Lower leg skin (tissue), 4 donors: ENCODE data around the gene PNCK. TPM values are rescaled to one million over a fixed set of nuclear protein-coding genes. Genes with fewer than 3 reads are reported as not detected.

Source experiments
- DNase-seq, 2 donors: peaks; one replicate each; pipeline ENCODE4 v3.0.0-alpha.2; 2019; ENCODE audit warnings: low spot score in 2 of 2
- H3K4me3 ChIP-seq: fragments of 200-600 bp; sonication (generic); 2 replicates; pipeline ENCODE4 v1.5.1; 2017; ENCODE audit warnings: mild to moderate bottlenecking, low read depth; ENCODE audit not compliant: poor library complexity, severe bottlenecking
- POLR2A ChIP-seq, 2 donors: fragments of 450-650 bp; IDR thresholded peaks; one replicate each; pipeline ENCODE4 v1.6.1; 2016 to 2017; ENCODE audit warnings: antibody characterized with exemption in 2 of 2, mild to moderate bottlenecking in 1 of 2, moderate library complexity in 1 of 2
- WGBS, 2 donors: methylation state at CpG; one replicate each; pipeline ENCODE4 v1.1.5; 2018; 5-methylcytosine and 5-hydroxymethylcytosine counted together
- intact Hi-C: fragments of 100-400 bp; cut with DNase I; formaldehyde crosslinking; loops from one replicate; pipeline ENCODE4 v1.15.0; 2023; ENCODE audit warnings: low total_unique reads
- total RNA-seq, 4 donors: library from RNA; depleted of rRNA; stranded (reverse); fragments of >200 nt; gene quantifications; one replicate each; pipeline ENCODE4 v1.1.0, GENCODE V29; 2016
- TF ChIP-seq, protein P1 (sequence below), 3 donors: fragments of 450-650 bp; IDR thresholded peaks; one replicate each; pipeline ENCODE4 v1.5.1; 2016; ENCODE audit warnings: antibody characterized with exemption in 3 of 3, mild to moderate bottlenecking in 3 of 3, moderate library complexity in 2 of 3

Gene PNCK
- total RNA-seq, 4 donors from 2014 or later: 0.76 to 6.7 (median 2.1) TPM

- intact Hi-C loops: loop anchor here (10.0 kb wide), 1 partner anchor 230 kb away; no protein-coding TSS in a partner anchor
- 73 to 80% methylated on average over 7 to 14 of the region's 15 CpGs for WGBS, 2 donors
- no peak overlapping the region for H3K4me3 ChIP-seq
- no peak for DNase-seq
- no peak for TF ChIP-seq POLR2A (IDR thresholded peaks at IDR 0.05)
- TF ChIP-seq, protein P1, sequence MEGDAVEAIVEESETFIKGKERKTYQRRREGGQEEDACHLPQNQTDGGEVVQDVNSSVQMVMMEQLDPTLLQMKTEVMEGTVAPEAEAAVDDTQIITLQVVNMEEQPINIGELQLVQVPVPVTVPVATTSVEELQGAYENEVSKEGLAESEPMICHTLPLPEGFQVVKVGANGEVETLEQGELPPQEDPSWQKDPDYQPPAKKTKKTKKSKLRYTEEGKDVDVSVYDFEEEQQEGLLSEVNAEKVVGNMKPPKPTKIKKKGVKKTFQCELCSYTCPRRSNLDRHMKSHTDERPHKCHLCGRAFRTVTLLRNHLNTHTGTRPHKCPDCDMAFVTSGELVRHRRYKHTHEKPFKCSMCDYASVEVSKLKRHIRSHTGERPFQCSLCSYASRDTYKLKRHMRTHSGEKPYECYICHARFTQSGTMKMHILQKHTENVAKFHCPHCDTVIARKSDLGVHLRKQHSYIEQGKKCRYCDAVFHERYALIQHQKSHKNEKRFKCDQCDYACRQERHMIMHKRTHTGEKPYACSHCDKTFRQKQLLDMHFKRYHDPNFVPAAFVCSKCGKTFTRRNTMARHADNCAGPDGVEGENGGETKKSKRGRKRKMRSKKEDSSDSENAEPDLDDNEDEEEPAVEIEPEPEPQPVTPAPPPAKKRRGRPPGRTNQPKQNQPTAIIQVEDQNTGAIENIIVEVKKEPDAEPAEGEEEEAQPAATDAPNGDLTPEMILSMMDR (IDR thresholded peaks at IDR 0.05): no peak
Observed at GRCh38 chrX:153624196-153625091, 49.2 kb downstream of the PNCK start.

DNA sequence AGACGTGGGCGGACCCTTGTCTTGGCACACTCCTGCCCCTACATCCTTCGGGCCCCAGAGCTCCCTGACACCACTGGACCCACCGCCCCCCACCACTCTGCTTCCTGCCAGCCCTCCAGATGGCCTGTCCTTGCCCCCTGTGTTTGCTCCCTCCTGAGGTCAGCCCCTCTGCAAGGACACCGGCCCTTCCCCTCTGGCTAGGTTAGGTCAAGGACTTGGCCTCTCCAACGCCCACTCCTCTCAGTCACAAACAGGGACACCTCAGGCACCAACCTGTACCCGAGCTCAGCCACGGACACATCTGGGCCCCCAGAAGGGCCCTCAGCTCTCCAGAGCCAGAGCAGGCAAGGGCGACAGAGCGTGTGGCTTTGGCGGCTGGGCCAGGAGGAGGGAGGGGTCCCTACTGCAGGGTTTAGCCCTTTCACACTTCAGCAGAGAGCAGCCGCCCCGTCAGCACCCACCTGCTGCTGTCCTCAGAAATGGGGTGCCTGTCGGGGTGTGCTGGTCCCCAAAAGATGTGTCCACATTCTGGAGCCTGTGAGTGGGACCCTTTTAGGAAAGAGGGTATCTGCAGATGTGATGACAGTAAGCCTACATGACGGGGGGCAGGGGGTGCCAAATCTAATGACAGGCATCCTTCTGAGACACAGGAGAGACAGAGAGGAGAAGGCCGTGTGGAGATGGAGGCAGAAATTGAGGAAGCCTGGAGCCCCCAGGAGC, 50.1 kb downstream of the PNCK start:
- H3K4me3 ChIP-seq: no peak overlapping the region
- 75 to 76% methylated on average over 13 to 16 of the region's 16 CpGs for WGBS, 2 donors
- no peak for TF ChIP-seq POLR2A (IDR thresholded peaks at IDR 0.05)
- TF ChIP-seq, protein P1 (IDR thresholded peaks at IDR 0.05): no peak
- intact Hi-C loops: loop anchor here (10.0 kb wide), 1 partner anchor 229 kb away; no protein-coding TSS in a partner anchor
- DNase-seq: no peak

DNA sequence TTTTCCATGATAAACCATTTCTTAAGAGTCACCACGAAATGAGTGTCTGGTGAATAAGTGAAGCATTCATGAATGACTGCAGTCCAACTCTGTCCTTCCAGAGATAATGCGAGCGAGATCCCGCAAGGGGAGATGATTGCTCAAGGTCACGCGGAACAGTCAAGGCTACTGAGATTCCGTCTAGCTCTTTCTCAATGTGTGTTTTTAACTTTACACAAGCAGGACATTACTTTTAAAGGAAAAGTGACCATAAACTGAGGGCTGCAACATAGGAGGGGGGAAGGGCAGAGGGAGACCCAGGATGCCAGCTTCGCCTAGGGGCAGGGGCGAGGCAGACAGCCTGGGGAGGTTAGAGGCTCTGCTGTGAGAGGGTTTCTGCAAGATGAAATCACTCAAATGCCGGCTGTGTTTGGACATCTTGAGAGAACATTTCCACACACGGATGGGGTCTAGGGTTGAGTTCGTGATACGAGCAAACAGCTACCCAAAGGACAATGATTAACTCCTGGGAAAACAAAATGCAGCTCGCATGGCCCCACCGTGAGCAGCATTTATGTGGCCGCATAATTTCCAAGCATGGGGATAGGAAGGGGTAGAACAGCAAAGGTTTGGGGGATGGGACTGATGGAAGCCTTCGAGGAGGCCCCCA, 50.8 kb downstream of the PNCK start:
- WGBS, 2 donors: 71 to 82% methylated on average over 17 of the region's 17 CpGs
- H3K4me3 ChIP-seq: no peak overlapping the region
- DNase-seq: no peak
- intact Hi-C loops: loop anchor here (10.0 kb wide), 1 partner anchor 228 kb away; no protein-coding TSS in a partner anchor
- no peak for TF ChIP-seq POLR2A (IDR thresholded peaks at IDR 0.05)
- TF ChIP-seq, protein P1 (IDR thresholded peaks at IDR 0.05): no peak

DNA sequence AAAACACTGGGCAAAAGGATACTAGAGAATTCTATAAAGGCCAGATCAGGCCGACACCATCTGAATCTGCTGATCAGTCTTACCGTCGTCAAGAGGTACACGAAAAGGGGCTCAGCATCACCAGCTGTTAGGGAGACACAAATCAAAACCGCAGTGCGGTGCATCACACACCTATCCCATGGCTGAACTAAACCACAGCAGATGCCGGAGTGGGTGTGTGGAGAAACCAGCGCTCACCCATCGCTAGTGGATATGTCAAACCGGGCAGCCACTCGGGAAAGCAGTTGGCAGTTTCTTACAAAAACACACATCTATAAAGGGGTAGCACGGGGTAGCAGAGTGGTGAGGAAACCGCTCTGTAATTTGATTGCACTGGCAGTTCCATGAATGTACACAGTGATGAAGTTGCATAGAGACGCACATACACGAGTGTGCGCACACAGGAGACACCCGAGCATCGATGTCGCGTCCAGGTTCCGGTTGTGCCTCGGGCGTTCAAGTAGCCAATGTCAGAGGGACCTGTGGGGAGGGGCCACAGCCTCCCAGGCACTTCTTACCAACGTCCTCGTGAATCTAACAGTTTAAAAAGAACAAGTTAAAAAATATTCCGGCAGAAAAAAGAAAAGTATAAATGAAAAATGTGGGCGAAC, 51.5 kb downstream of the PNCK start:
- intact Hi-C loops: loop anchor here (10.0 kb wide), 1 partner anchor 227 kb away; no protein-coding TSS in a partner anchor
- WGBS, 2 donors: 88 to 89% methylated on average over 27 of the region's 27 CpGs
- no peak overlapping the region for H3K4me3 ChIP-seq
- DNase-seq: no peak
- TF ChIP-seq POLR2A (IDR thresholded peaks at IDR 0.05): no peak
- TF ChIP-seq, protein P1 (IDR thresholded peaks at IDR 0.05): no peak

DNA sequence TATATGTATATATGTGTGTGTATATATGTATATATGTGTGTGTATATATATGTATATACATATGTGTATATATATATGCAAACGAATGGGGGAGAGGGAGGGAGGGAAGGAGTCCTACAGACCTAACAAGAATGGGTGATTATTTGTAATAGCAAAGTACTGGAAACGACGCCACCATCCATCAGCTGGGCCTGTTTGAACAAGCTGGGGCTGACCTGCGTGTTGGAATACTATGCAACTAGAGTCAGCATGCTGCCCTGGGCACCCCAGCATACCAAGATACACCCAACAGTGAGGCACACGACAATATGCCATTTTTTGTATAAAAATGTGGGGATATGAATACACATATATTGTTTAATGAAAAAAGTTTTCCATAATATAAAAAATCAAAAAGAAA, 53.0 kb downstream of the PNCK start:
- no peak overlapping the region for H3K4me3 ChIP-seq
- 45 to 64% methylated on average over 5 of the region's 5 CpGs for WGBS, 2 donors
- no peak for DNase-seq
- TF ChIP-seq, protein P1 (IDR thresholded peaks at IDR 0.05): no peak
- TF ChIP-seq POLR2A (IDR thresholded peaks at IDR 0.05): no peak
- intact Hi-C loops: loop anchor here (10.0 kb wide), 1 partner anchor 226 kb away; no protein-coding TSS in a partner anchor
